SK-N-SH treated with all-trans-retinoic acid at 6 μM for 48 hours (cell line): ENCODE data around the gene SPTB.

Experiments used
- ATAC-seq: fragments of 200-7000 bp; cut with Tn5 transposase; 3 replicates; pipeline ENCODE4 v1.9.1; 2020; ENCODE audit warnings: mild to moderate bottlenecking, moderate library complexity
- ARNTL ChIP-seq: fragments of 450-650 bp; formaldehyde crosslinking; IDR thresholded peaks from 2 replicates; pipeline ENCODE4 v1.5.0; 2020; ENCODE audit warnings: low read depth, mild to moderate bottlenecking, moderate library complexity, borderline replicate concordance
- BACH2 ChIP-seq: fragments of 250-450 bp; sonication (Bioruptor Pico); IDR thresholded peaks from 2 replicates; pipeline ENCODE4 v1.9.0; 2021; ENCODE audit warnings: mild to moderate bottlenecking, borderline replicate concordance
- CSDC2 ChIP-seq: fragments of 250-450 bp; sonication (Bioruptor Pico); IDR thresholded peaks from 2 replicates; pipeline ENCODE4 v1.5.0; 2020; ENCODE audit warnings: mild to moderate bottlenecking, moderate library complexity
- ESRRG ChIP-seq: fragments of 250-450 bp; sonication (Bioruptor Pico); IDR thresholded peaks from 2 replicates; pipeline ENCODE4 v1.6.1; 2021; ENCODE audit warnings: mild to moderate bottlenecking
- GLIS3 ChIP-seq: fragments of 250-450 bp; sonication (Bioruptor Pico); IDR thresholded peaks from 2 replicates; pipeline ENCODE4 v1.5.0; 2020; ENCODE audit warnings: mild to moderate bottlenecking, moderate library complexity
- ISL1 ChIP-seq: fragments of 250-450 bp; sonication (Bioruptor Pico); IDR thresholded peaks from 2 replicates; pipeline ENCODE4 v2.1.2; 2022; ENCODE audit warnings: mild to moderate bottlenecking, moderate library complexity
- OSR1 ChIP-seq: fragments of 250-450 bp; sonication (Bioruptor Pico); IDR thresholded peaks from 2 replicates; pipeline ENCODE4 v1.8.0; 2022; ENCODE audit warnings: moderate library complexity, mild to moderate bottlenecking, inconsistent platforms
- PATZ1 ChIP-seq: fragments of 250-450 bp; sonication (Bioruptor Pico); IDR thresholded peaks from 2 replicates; pipeline ENCODE4 v1.8.0; 2020; ENCODE audit warnings: mild to moderate bottlenecking, moderate library complexity, borderline replicate concordance
- POU6F1 ChIP-seq: fragments of 250-450 bp; sonication (Bioruptor Pico); IDR thresholded peaks from 2 replicates; pipeline ENCODE4 v1.8.0; 2021; ENCODE audit warnings: low read depth, mild to moderate bottlenecking, moderate library complexity, borderline replicate concordance
- PPARA ChIP-seq: fragments of 250-450 bp; sonication (Bioruptor Pico); IDR thresholded peaks from 2 replicates; pipeline ENCODE4 v1.5.0; 2020; ENCODE audit warnings: mild to moderate bottlenecking, borderline replicate concordance
- RARB ChIP-seq: fragments of 250-450 bp; sonication (Bioruptor Pico); IDR thresholded peaks from 2 replicates; pipeline ENCODE4 v1.8.0; 2021; ENCODE audit warnings: mild to moderate bottlenecking, moderate library complexity
- SNAI2 ChIP-seq: fragments of 250-450 bp; sonication (Bioruptor Pico); IDR thresholded peaks from 2 replicates; pipeline ENCODE4 v1.5.0; 2020; ENCODE audit warnings: mild to moderate bottlenecking, moderate library complexity
- TCF4 ChIP-seq: fragments of 250-450 bp; sonication (Bioruptor Pico); IDR thresholded peaks from 2 replicates; pipeline ENCODE4 v1.8.0; 2021; ENCODE audit warnings: mild to moderate bottlenecking, moderate library complexity, borderline replicate concordance
- TOX ChIP-seq: fragments of 250-450 bp; sonication (Bioruptor Pico); IDR thresholded peaks from 2 replicates; pipeline ENCODE4 v1.8.0; 2021; ENCODE audit warnings: mild to moderate bottlenecking, moderate library complexity, borderline replicate concordance
- TSHZ2 ChIP-seq: fragments of 250-450 bp; sonication (Bioruptor Pico); IDR thresholded peaks from 2 replicates; pipeline ENCODE4 v1.5.0; 2020; ENCODE audit warnings: mild to moderate bottlenecking, moderate library complexity
- ZC3H10 ChIP-seq: fragments of 250-450 bp; sonication (Bioruptor Pico); IDR thresholded peaks from 2 replicates; pipeline ENCODE4 v1.5.1; 2021; ENCODE audit warnings: mild to moderate bottlenecking, moderate library complexity
- ZFP3 ChIP-seq: fragments of 250-450 bp; sonication (Bioruptor Pico); IDR thresholded peaks from 2 replicates; pipeline ENCODE4 v1.5.0; 2020; ENCODE audit warnings: mild to moderate bottlenecking, moderate library complexity
- ZFP30 ChIP-seq: fragments of 450-650 bp; formaldehyde crosslinking; IDR thresholded peaks from 2 replicates; pipeline ENCODE4 v1.5.0; 2022; ENCODE audit warnings: mild to moderate bottlenecking, moderate library complexity
- ZNF565 ChIP-seq: fragments of 450-650 bp; formaldehyde crosslinking; conservative IDR thresholded peaks from 2 replicates; pipeline ENCODE4 v1.5.0; 2020; ENCODE audit warnings: low read depth, mild to moderate bottlenecking, moderate library complexity
- ZNF70 ChIP-seq: fragments of 450-650 bp; formaldehyde crosslinking; IDR thresholded peaks from 2 replicates; pipeline ENCODE4 v1.5.0; 2020; ENCODE audit warnings: mild to moderate bottlenecking, moderate library complexity
- ZNF8 ChIP-seq: fragments of 450-650 bp; formaldehyde crosslinking; IDR thresholded peaks from 2 replicates; pipeline ENCODE4 v1.5.0; 2020; ENCODE audit warnings: mild to moderate bottlenecking, moderate library complexity

The SPTB gene

GRCh38 chr14:64867182-64867581, 12.5 kb downstream of the SPTB start:
- TF ChIP-seq ZFP30 (no peak), TOX (CRISPR knock-in tag) (no peak), BACH2 (CRISPR knock-in tag) (no peak)
- TF ChIP-seq, all 23 proteins: peak for 0
- ATAC-seq = no peak

GRCh38 chr14:64865992-64866391, 13.7 kb downstream of the SPTB start:
- no peak for ATAC-seq
- no peak for TF ChIP-seq ZNF565
- no peak for TF ChIP-seq GLIS3 (CRISPR knock-in tag)
- no peak for TF ChIP-seq ARNTL (CRISPR knock-in tag)
- TF ChIP-seq ESRRG (CRISPR knock-in tag) = no peak
- TF ChIP-seq ZNF8 (CRISPR knock-in tag) = no peak
- no peak for TF ChIP-seq PPARA (CRISPR knock-in tag)
- TF ChIP-seq CSDC2 (CRISPR knock-in tag) = no peak
- no peak for TF ChIP-seq BACH2 (CRISPR knock-in tag)
- no peak for TF ChIP-seq TOX (CRISPR knock-in tag)
- TF ChIP-seq TSHZ2 (CRISPR knock-in tag) = no peak
- TF ChIP-seq ZFP30 = no peak
- no peak for TF ChIP-seq ISL1 (CRISPR knock-in tag)
- no peak for TF ChIP-seq SNAI2 (CRISPR knock-in tag)
- TF ChIP-seq OSR1 (CRISPR knock-in tag) = no peak
- TF ChIP-seq ZNF70 (CRISPR knock-in tag) = no peak
- TF ChIP-seq RARB = no peak
- no peak for TF ChIP-seq PATZ1 (CRISPR knock-in tag)

GRCh38 chr14:64865109-64865508, 14.6 kb downstream of the SPTB start:
- ATAC-seq = no peak

More at GRCh38 chr14:64865109-64865508, 14.6 kb downstream of the SPTB start:
- TF ChIP-seq ESRRG (CRISPR knock-in tag) = no peak
- no peak for TF ChIP-seq TOX (CRISPR knock-in tag)
- no peak for TF ChIP-seq ARNTL (CRISPR knock-in tag)
- TF ChIP-seq ZFP3 = no peak
- TF ChIP-seq PATZ1 (CRISPR knock-in tag) = no peak
- no peak for TF ChIP-seq BACH2 (CRISPR knock-in tag)
- TF ChIP-seq ZNF565 = no peak
- TF ChIP-seq SNAI2 (CRISPR knock-in tag) = no peak
- no peak for TF ChIP-seq TSHZ2 (CRISPR knock-in tag)
- TF ChIP-seq ZNF70 (CRISPR knock-in tag) = no peak
- no peak for TF ChIP-seq TCF4 (CRISPR knock-in tag)
- no peak for TF ChIP-seq RARB
- TF ChIP-seq ZC3H10 (CRISPR knock-in tag) = no peak
- no peak for TF ChIP-seq OSR1 (CRISPR knock-in tag)
- TF ChIP-seq ZNF8 (CRISPR knock-in tag) = no peak
- no peak for TF ChIP-seq POU6F1
- no peak for TF ChIP-seq GLIS3 (CRISPR knock-in tag)
- no peak for TF ChIP-seq PPARA (CRISPR knock-in tag)
- TF ChIP-seq ISL1 (CRISPR knock-in tag) = no peak
- TF ChIP-seq CSDC2 (CRISPR knock-in tag) = no peak
